Thyroid gland (tissue), 4 donors: Measurements from ENCODE around the gene TMEM198. TPM values are rescaled to one million over a fixed set of nuclear protein-coding genes. Genes with fewer than 3 reads are reported as not detected.
A peak's percentile ranks its signal among the peaks of the same experiment; 100 is the strongest.

ENCODE experiments used
- DNase-seq, 2 donors: peaks; one replicate each; pipeline ENCODE4 v3.0.0-alpha.2; 2019
- H3K27ac ChIP-seq, 3 donors: fragments of 200-600 bp; sonication (generic); 1 replicate in 2 of 3; 2 replicates in 1 of 3; pipeline ENCODE4 v1.5.1; 2016 to 2019; ENCODE audit warnings: mild to moderate bottlenecking in 1 of 3, moderate library complexity in 1 of 3
- H3K27me3 ChIP-seq: fragments of 200-600 bp; sonication (generic); one replicate; pipeline ENCODE4 v1.5.1; 2019
- H3K36me3 ChIP-seq, 2 donors: fragments of 200-600 bp; sonication (generic); one replicate each; pipeline ENCODE4 v1.5.1; 2016 to 2019
- H3K4me1 ChIP-seq, 2 donors: fragments of 200-600 bp; sonication (generic); one replicate each; pipeline ENCODE4 v1.5.1; 2017 to 2019
- H3K4me3 ChIP-seq, 3 donors: fragments of 200-600 bp; sonication (generic); replicated peaks in 1 of 3; 1 replicate in 2 of 3; 2 replicates in 1 of 3; pipeline ENCODE4 v1.5.1; 2016; ENCODE audit warnings: mild to moderate bottlenecking in 1 of 3
- H3K9me3 ChIP-seq: fragments of 200-600 bp; sonication (generic); one replicate; pipeline ENCODE4 v1.5.1; 2017
- CTCF ChIP-seq, 6 experiments: fragments of 200-600 bp in 3 of 6; fragments of 450-650 bp in 3 of 6; sonication (generic) in 3 of 6; IDR thresholded peaks; one replicate each; pipeline ENCODE4 v1.5.1; 2016 to 2019; ENCODE audit warnings: antibody characterized with exemption in 6 of 6, mild to moderate bottlenecking in 2 of 6, inconsistent platforms in 1 of 6, moderate library complexity in 1 of 6
- POLR2A ChIP-seq, 2 donors: fragments of 450-650 bp; IDR thresholded peaks; one replicate each; pipeline ENCODE4 v1.6.1; 2017; ENCODE audit warnings: antibody characterized with exemption in 2 of 2, mild to moderate bottlenecking in 2 of 2, moderate library complexity in 1 of 2
- WGBS, 2 donors: methylation state at CpG; one replicate each; pipeline ENCODE4 v1.1.5; 2017; 5-methylcytosine and 5-hydroxymethylcytosine counted together
- intact Hi-C: fragments of 100-400 bp; cut with DNase I; formaldehyde crosslinking; loops from one replicate; pipeline ENCODE4 v1.15.1; 2023
- total RNA-seq, 4 donors: library from RNA; depleted of rRNA; stranded (reverse); fragments of >200 nt; gene quantifications; one replicate each; pipeline ENCODE4 v1.2.3, GENCODE V29; 2016

Gene TMEM198
- total RNA-seq, 4 donors from 2014 or later, result 4.6 to 10.9 (median 5.4) TPM

- no peaks in the 10 kb centered on the region for H3K27me3 ChIP-seq
- TF ChIP-seq POLR2A (IDR thresholded peaks at IDR 0.05) (peak in 1 of 2 donors; percentile 36), CTCF (IDR thresholded peaks at IDR 0.05) (no peak)
- H3K9me3 ChIP-seq, result no peaks in the 10 kb centered on the region
- no peaks in the 10 kb centered on the region for H3K36me3 ChIP-seq
- intact Hi-C loops, result no loop called here
- H3K4me3 ChIP-seq, result no peak overlapping the region
- WGBS, 2 donors, result 56 to 62% methylated on average over 8 of the region's 8 CpGs
- H3K27ac ChIP-seq, result peak overlapping the region; percentile 86 to 93 (median 88)
- H3K4me1 ChIP-seq, result peaks cover 52% of the 10 kb centered on the region in 2 donors
- peak; percentile 77 to 78 for DNase-seq
These were observed 35.2 kb downstream of the TMEM198 start for GRCh38 chr2:219578811-219579613.

DNA sequence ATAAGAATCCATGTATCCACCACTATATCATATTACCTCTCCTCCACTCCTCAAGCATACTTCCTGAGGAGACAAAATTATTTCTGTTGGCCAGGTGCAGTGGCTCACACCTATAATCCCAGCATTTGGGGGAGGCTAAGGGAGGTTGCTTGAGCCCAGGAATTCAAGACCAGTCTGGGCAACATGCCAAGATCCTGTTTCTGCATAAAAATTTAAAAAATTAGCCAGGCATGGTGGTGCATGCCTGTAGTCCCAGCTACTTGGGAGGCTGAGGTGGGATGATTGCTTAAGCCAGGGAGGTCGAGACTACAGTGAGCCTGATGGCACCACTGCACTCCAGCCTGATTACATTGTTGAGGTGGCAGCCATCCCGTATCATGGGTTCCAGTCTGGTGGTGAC is 37.5 kb downstream of the TMEM198 start:
- Histone ChIP-seq H3K36me3 (no peaks in the 10 kb centered on the region), H3K4me3 (no peak overlapping the region), H3K27me3 (no peaks in the 10 kb centered on the region), H3K27ac (no peak overlapping the region), H3K4me1 (peaks cover 31% of the 10 kb centered on the region in 2 donors), H3K9me3 (no peaks in the 10 kb centered on the region)
- TF ChIP-seq CTCF (IDR thresholded peaks at IDR 0.05), result no peak
- TF ChIP-seq POLR2A (IDR thresholded peaks at IDR 0.05), result no peak
- peak in 1 of 2 donors; percentile 23 for DNase-seq
- intact Hi-C loops, result no loop called here
- 57 to 100% methylated on average over 1 to 2 of the region's 2 CpGs for WGBS, 2 donors

- DNase-seq, result no peak
- WGBS, 2 donors, result 70 to 72% methylated on average over 4 of the region's 4 CpGs
- intact Hi-C loops, result no loop called here
These were observed 47.3 kb downstream of the TMEM198 start for GRCh38 chr2:219591091-219591490.

GRCh38 chr2:219592736-219593135 is 48.9 kb downstream of the TMEM198 start:
- H3K4me1 ChIP-seq, result peaks cover 0 to 7% of the 10 kb centered on the region in 2 donors
- H3K27me3 ChIP-seq, result no peaks in the 10 kb centered on the region
- TF ChIP-seq POLR2A (IDR thresholded peaks at IDR 0.05) (no peak), CTCF (IDR thresholded peaks at IDR 0.05) (no peak)
- 51 to 56% methylated on average over 6 of the region's 6 CpGs for WGBS, 2 donors
- no peak overlapping the region for H3K27ac ChIP-seq
- intact Hi-C loops, result no loop called here
- no peaks in the 10 kb centered on the region for H3K9me3 ChIP-seq
- H3K4me3 ChIP-seq, result no peak overlapping the region
- no peaks in the 10 kb centered on the region for H3K36me3 ChIP-seq
- DNase-seq, result peak; percentile 37 to 52

More at GRCh38 chr2:219591091-219591490, 47.3 kb downstream of the TMEM198 start:
- H3K27me3 ChIP-seq, result no peaks in the 10 kb centered on the region
- no peaks in the 10 kb centered on the region for H3K9me3 ChIP-seq
- no peaks in the 10 kb centered on the region for H3K36me3 ChIP-seq
- no peak for TF ChIP-seq CTCF (IDR thresholded peaks at IDR 0.05)
- no peak for TF ChIP-seq POLR2A (IDR thresholded peaks at IDR 0.05)
- H3K4me1 ChIP-seq, result peaks cover 0 to 5% of the 10 kb centered on the region in 2 donors
- H3K4me3 ChIP-seq, result no peak overlapping the region
- H3K27ac ChIP-seq, result no peak overlapping the region

DNA sequence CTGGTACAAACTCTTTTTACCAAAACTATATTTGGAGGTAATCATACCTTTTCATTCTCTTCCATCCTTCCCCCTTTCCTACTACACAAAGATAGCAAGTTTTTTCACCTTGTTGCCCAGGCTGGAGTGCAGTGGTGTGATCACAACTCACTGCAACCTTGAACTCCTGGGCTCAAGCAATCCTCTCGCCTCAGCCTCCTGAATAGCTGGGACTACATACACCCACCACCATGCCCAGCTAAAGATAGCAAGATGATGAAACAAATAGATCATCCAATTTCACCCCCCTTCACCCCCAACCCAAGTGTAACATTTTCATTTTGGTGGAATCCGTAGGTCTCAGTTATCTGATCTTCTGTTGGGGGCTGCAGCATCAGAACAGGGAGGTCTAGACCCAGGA is 49.3 kb downstream of the TMEM198 start:
- DNase-seq, result no peak
- TF ChIP-seq CTCF (IDR thresholded peaks at IDR 0.05) (no peak), POLR2A (IDR thresholded peaks at IDR 0.05) (no peak)
- no peak overlapping the region for H3K27ac ChIP-seq

More for the DNA sequence above, 49.3 kb downstream of the TMEM198 start:
- Histone ChIP-seq H3K9me3 (no peaks in the 10 kb centered on the region), H3K27me3 (no peaks in the 10 kb centered on the region), H3K4me1 (peaks cover 0 to 7% of the 10 kb centered on the region in 2 donors), H3K36me3 (no peaks in the 10 kb centered on the region), H3K4me3 (no peak overlapping the region)
- WGBS, 2 donors, result 85 to 91% methylated on average over 2 of the region's 2 CpGs
- intact Hi-C loops, result no loop called here
